HUES64 (cell line): ENCODE results near the gene DMRT1. TPM values are rescaled to one million over a fixed set of nuclear protein-coding genes. Genes with fewer than 3 reads are reported as not detected.

Experiments
- H3K27ac ChIP-seq: 2 replicates; pipeline ENCODE4 v1.7.0; 2013; ENCODE audit warnings: low read depth, low read length, inconsistent platforms
- H3K27me3 ChIP-seq: 2 replicates; pipeline ENCODE4 v1.6.1; 2013; ENCODE audit warnings: mild to moderate bottlenecking, low read length; ENCODE audit not compliant: insufficient read depth
- H3K36me3 ChIP-seq: 2 replicates; pipeline ENCODE4 v1.6.1; 2013; ENCODE audit warnings: mild to moderate bottlenecking, low read length; ENCODE audit not compliant: insufficient read depth
- H3K4me1 ChIP-seq: 2 replicates; pipeline ENCODE4 v1.6.1; 2013; ENCODE audit warnings: mild to moderate bottlenecking, low read length, moderate library complexity; ENCODE audit not compliant: insufficient read depth
- H3K4me3 ChIP-seq: 2 replicates; pipeline ENCODE4 v1.5.1; 2013; ENCODE audit warnings: mild to moderate bottlenecking, low read length, moderate library complexity
- H3K9ac ChIP-seq: 2 replicates; pipeline ENCODE4 v1.6.1; 2013; ENCODE audit warnings: mild to moderate bottlenecking, low read depth, low read length
- H3K9me3 ChIP-seq: 2 replicates; pipeline ENCODE4 v1.6.1; 2013; ENCODE audit warnings: low read depth, low read length; ENCODE audit not compliant: insufficient read depth
- WGBS: fragments of 150-250, 120-280 bp; methylation state at CpG from one replicate; pipeline ENCODE4 v1.1.7; 2013; ENCODE audit warnings: missing lambda C conversion rate; 5-methylcytosine and 5-hydroxymethylcytosine counted together
- polyA plus RNA-seq, 2 experiments: library from polyadenylated mRNA; stranded (reverse); fragments of 50-300 nt; gene quantifications; one replicate each; pipeline ENCODE4 v1.2.3, GENCODE V29; 2013

DMRT1 gene
- polyA plus RNA-seq (2013, experiment 1 of 2): 0.45 TPM
- polyA plus RNA-seq (2013, experiment 2 of 2): 0.13 TPM

- WGBS: 2% methylated on average over 84 of the region's 84 CpGs
- Histone ChIP-seq H3K4me3 (peak within 1 kb of the TSS; percentile 39), H3K27me3 (peaks cover 100% of the 10 kb centered on the region)
Observed at GRCh38 chr9:841371-842209, at the start of gene DMRT1. Gene DMRT1 (plus strand): TSS chr9:841697. CDS start chr9:841839, 142 bp downstream.

GRCh38 chr9:792331-793260, 48.9 kb upstream of the DMRT1 start:
- WGBS: 92% methylated on average over 14 of the region's 15 CpGs
- H3K27ac ChIP-seq: no peak overlapping the region
- H3K36me3 ChIP-seq: no peaks in the 10 kb centered on the region
- H3K4me1 ChIP-seq: no peaks in the 10 kb centered on the region
- no peak overlapping the region for H3K9ac ChIP-seq
- no peak overlapping the region for H3K4me3 ChIP-seq
- H3K9me3 ChIP-seq: no peaks in the 10 kb centered on the region
- no peaks in the 10 kb centered on the region for H3K27me3 ChIP-seq

More at GRCh38 chr9:841371-842209, at the start of gene DMRT1:
- Histone ChIP-seq H3K9me3 (no peaks in the 10 kb centered on the region), H3K27ac (no peak within 1 kb of the TSS), H3K9ac (no peak within 1 kb of the TSS), H3K4me1 (peaks cover 16% of the 10 kb centered on the region), H3K36me3 (no peaks in the 10 kb centered on the region)

- Histone ChIP-seq H3K9ac (no peak overlapping the region), H3K9me3 (no peaks in the 10 kb centered on the region), H3K36me3 (no peaks in the 10 kb centered on the region), H3K27ac (no peak overlapping the region), H3K4me1 (no peaks in the 10 kb centered on the region), H3K4me3 (no peak overlapping the region), H3K27me3 (no peaks in the 10 kb centered on the region)
- WGBS: 96% methylated on average over 2 of the region's 2 CpGs
Observed at GRCh38 chr9:794386-794785, 47.1 kb upstream of the DMRT1 start.

GRCh38 chr9:795869-796268, 45.6 kb upstream of the DMRT1 start:
- Histone ChIP-seq H3K27ac (no peak overlapping the region), H3K4me1 (no peaks in the 10 kb centered on the region), H3K9me3 (no peaks in the 10 kb centered on the region), H3K9ac (no peak overlapping the region), H3K36me3 (no peaks in the 10 kb centered on the region), H3K4me3 (no peak overlapping the region), H3K27me3 (no peaks in the 10 kb centered on the region)
- 93% methylated on average over 6 of the region's 6 CpGs for WGBS

- no peak overlapping the region for H3K4me3 ChIP-seq
- no peaks in the 10 kb centered on the region for H3K36me3 ChIP-seq
- H3K4me1 ChIP-seq: peaks cover 11% of the 10 kb centered on the region
- WGBS: 95% methylated on average over 9 of the region's 9 CpGs
- no peak overlapping the region for H3K9ac ChIP-seq
- H3K27me3 ChIP-seq: no peaks in the 10 kb centered on the region
- H3K27ac ChIP-seq: no peak overlapping the region
- no peaks in the 10 kb centered on the region for H3K9me3 ChIP-seq
Observed at GRCh38 chr9:800591-801150, 40.8 kb upstream of the DMRT1 start.

DNA sequence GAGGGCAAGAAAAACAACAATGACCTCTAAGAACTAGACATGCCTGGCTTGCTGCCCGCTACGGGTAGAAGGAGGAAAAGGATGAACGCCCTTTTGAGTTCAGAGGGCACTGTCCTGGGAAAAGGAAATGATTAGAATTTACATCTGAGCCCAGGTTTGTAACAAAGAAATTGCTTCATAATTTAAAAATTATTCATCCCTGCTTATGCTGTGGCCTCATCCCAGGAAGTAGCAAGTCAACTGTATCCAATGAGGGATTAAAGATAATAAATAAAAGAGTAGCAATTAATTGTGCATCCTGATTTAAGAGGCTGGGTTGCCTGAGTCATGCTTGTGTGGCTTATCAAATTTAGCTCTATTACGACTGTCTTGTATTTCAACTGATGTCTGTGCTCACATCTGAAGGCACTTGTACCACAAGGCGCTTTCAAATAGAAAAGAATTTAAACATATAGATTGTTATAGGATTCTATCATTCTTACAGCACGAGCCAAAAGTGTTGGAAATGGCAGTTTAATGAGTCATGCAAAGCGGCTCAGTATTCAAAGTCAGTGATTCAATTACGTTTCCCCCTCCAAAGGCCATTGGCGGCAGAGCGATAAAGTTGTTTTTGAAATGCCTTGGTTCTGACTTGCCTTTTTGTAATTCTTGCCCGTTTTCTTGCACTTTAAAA, 40.0 kb upstream of the DMRT1 start:
- no peak overlapping the region for H3K4me3 ChIP-seq

DNA sequence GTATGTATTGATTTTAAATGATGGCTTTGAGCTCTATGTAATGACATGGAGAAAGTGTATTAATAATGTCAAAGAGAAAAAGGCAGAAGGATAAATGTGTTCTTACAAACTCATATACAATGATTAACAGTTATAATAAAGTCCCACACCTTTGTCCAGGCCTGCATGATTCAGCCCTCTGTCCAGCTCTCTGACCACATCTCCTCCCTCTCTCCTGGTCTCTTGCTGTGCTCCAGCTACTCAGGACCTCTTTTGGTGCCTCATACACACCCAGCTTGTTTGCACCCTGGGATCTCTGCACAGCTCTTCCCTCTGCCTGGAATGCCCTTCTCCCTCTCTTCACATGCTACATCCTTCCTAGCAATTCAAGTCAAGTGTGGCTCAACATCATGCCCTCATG, 37.5 kb upstream of the DMRT1 start:
- no peaks in the 10 kb centered on the region for H3K9me3 ChIP-seq
- H3K4me3 ChIP-seq: no peak overlapping the region
- H3K9ac ChIP-seq: no peak overlapping the region
- H3K4me1 ChIP-seq: peaks cover 11% of the 10 kb centered on the region
- H3K27me3 ChIP-seq: no peaks in the 10 kb centered on the region
- H3K27ac ChIP-seq: no peak overlapping the region
- no peaks in the 10 kb centered on the region for H3K36me3 ChIP-seq

More for the DNA sequence above, 40.0 kb upstream of the DMRT1 start:
- 78% methylated on average over 10 of the region's 11 CpGs for WGBS
- H3K27me3 ChIP-seq: no peaks in the 10 kb centered on the region
- H3K36me3 ChIP-seq: no peaks in the 10 kb centered on the region
- no peak overlapping the region for H3K9ac ChIP-seq
- no peak overlapping the region for H3K27ac ChIP-seq
- H3K4me1 ChIP-seq: peaks cover 11% of the 10 kb centered on the region
- no peaks in the 10 kb centered on the region for H3K9me3 ChIP-seq

- 78% methylated on average over 3 of the region's 3 CpGs for WGBS
- Histone ChIP-seq H3K27me3 (no peaks in the 10 kb centered on the region), H3K36me3 (no peaks in the 10 kb centered on the region)
Observed at GRCh38 chr9:805151-805550, 36.3 kb upstream of the DMRT1 start.

DNA sequence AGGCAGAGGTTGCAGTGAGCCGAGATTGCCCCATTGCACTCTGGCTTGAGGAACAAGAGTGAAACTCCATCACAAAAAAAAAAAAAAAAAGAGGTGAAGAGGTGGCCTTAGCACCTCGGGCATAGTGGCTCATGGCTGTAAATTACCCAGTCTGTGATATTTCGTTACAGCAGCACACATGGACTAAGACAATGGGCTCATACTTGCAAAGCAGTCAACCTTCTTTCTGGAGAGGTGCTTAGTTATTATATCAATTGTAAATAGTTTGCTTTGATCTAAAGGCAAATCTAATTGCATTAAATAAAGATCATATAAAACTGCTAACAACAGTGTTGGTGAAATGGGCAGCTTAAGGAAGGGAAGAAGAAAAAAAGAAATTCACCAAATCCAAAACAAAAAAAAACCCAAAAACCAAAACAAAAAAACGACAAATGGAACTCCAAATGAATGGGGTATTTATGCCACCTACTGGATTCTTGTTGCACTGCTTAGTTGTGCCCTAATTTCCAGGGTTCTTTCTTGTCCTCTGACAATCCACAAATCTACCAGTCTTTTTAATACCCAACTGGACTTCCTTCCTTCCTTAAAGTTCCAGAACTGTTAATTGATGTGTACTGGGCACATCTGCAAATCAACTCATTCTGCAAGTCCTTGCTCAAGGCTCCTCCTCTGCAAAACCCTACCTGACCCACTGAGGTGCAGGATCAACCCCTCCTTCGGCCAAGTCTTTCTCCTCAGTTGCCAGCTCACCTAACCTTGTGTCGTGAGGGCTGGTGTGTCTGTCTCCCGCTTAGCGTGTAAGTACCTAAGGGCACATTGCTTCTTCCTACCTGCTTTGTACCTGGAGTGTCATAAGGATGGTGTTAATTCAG, 35.0 kb upstream of the DMRT1 start:
- H3K36me3 ChIP-seq: no peaks in the 10 kb centered on the region
- no peak overlapping the region for H3K9ac ChIP-seq
- H3K4me1 ChIP-seq: peaks cover 7% of the 10 kb centered on the region
- no peak overlapping the region for H3K27ac ChIP-seq
- H3K27me3 ChIP-seq: no peaks in the 10 kb centered on the region
- no peak overlapping the region for H3K4me3 ChIP-seq
- WGBS: 74% methylated on average over 8 of the region's 8 CpGs
- no peaks in the 10 kb centered on the region for H3K9me3 ChIP-seq

More at GRCh38 chr9:805151-805550, 36.3 kb upstream of the DMRT1 start:
- Histone ChIP-seq H3K27ac (no peak overlapping the region), H3K9me3 (no peaks in the 10 kb centered on the region), H3K9ac (no peak overlapping the region), H3K4me1 (peaks cover 11% of the 10 kb centered on the region), H3K4me3 (no peak overlapping the region)

GRCh38 chr9:811106-811531, 30.4 kb upstream of the DMRT1 start:
- Histone ChIP-seq H3K9me3 (no peaks in the 10 kb centered on the region), H3K36me3 (no peaks in the 10 kb centered on the region), H3K9ac (no peak overlapping the region), H3K4me1 (no peaks in the 10 kb centered on the region), H3K27ac (no peak overlapping the region), H3K27me3 (no peaks in the 10 kb centered on the region), H3K4me3 (no peak overlapping the region)
- WGBS: 93% methylated on average over 6 of the region's 6 CpGs
